GM23248 (cell line): ENCODE data around the gene HFM1. TPM values are rescaled to one million over a fixed set of nuclear protein-coding genes. Genes with fewer than 3 reads are reported as not detected.
"Not testable (repeated sequence)": the region's sequence is repeated elsewhere in the genome, so short reads cannot be mapped to it uniquely, and the experiment has no call there.

Experiments used
- DNase-seq: peaks from one replicate; pipeline ENCODE4 v3.0.0-alpha.2; 2015
- H2AFZ ChIP-seq: fragments of 200-600 bp; sonication (generic); 2 replicates; pipeline ENCODE4 v1.6.1; 2016; ENCODE audit warnings: antibody characterized with exemption
- H3F3A ChIP-seq: fragments of 200-600 bp; sonication (generic); 2 replicates; pipeline ENCODE4 v1.6.1; 2016; ENCODE audit warnings: mild to moderate bottlenecking, antibody characterized with exemption, mixed run types; ENCODE audit not compliant: insufficient read depth
- H3K27ac ChIP-seq: fragments of 200-600 bp; sonication (generic); 2 replicates; pipeline ENCODE4 v1.5.1; 2016; ENCODE audit warnings: mild to moderate bottlenecking
- H3K27me3 ChIP-seq: fragments of 200-600 bp; sonication (generic); replicated peaks from 2 replicates; pipeline ENCODE4 v1.6.1; 2016; ENCODE audit warnings: mild to moderate bottlenecking; ENCODE audit not compliant: insufficient read depth
- H3K36me3 ChIP-seq: fragments of 200-600 bp; sonication (generic); 2 replicates; pipeline ENCODE4 v1.6.1; 2016; ENCODE audit warnings: low read depth, mild to moderate bottlenecking
- H3K4me1 ChIP-seq: fragments of 200-600 bp; sonication (generic); 2 replicates; pipeline ENCODE4 v1.6.1; 2016; ENCODE audit warnings: mild to moderate bottlenecking; ENCODE audit not compliant: insufficient read depth
- H3K4me2 ChIP-seq: fragments of 200-600 bp; sonication (generic); one replicate; pipeline ENCODE4 v1.6.1; 2016; ENCODE audit warnings: mild to moderate bottlenecking; ENCODE audit not compliant: unreplicated experiment
- H3K4me3 ChIP-seq: fragments of 200-600 bp; sonication (generic); 2 replicates; pipeline ENCODE4 v1.5.1; 2016; ENCODE audit warnings: mild to moderate bottlenecking
- H3K79me2 ChIP-seq: fragments of 200-600 bp; sonication (generic); 2 replicates; pipeline ENCODE4 v1.6.1; 2016; ENCODE audit warnings: mild to moderate bottlenecking; ENCODE audit not compliant: insufficient read depth
- H3K9ac ChIP-seq: fragments of 200-600 bp; sonication (generic); 2 replicates; pipeline ENCODE4 v1.6.1; 2016; ENCODE audit warnings: mild to moderate bottlenecking
- H3K9me2 ChIP-seq: fragments of 200-600 bp; sonication (generic); 2 replicates; pipeline ENCODE4 v1.6.1; 2016; ENCODE audit warnings: mixed run types, mild to moderate bottlenecking, moderate library complexity; ENCODE audit not compliant: insufficient read depth
- H3K9me3 ChIP-seq: fragments of 200-600 bp; sonication (generic); one replicate; pipeline ENCODE4 v1.6.1; 2017; ENCODE audit warnings: low read depth
- H4K20me1 ChIP-seq: fragments of 200-600 bp; sonication (generic); 2 replicates; pipeline ENCODE4 v1.6.0; 2016; ENCODE audit not compliant: insufficient read depth
- EZH2 ChIP-seq: fragments of 200-600 bp; sonication (generic); IDR thresholded peaks from 2 replicates; pipeline ENCODE4 v1.6.1; 2018; ENCODE audit warnings: antibody characterized with exemption, mild to moderate bottlenecking; ENCODE audit not compliant: insufficient read depth, poor library complexity, severe bottlenecking
- EZH2phosphoT487 ChIP-seq: fragments of 200-600 bp; sonication (generic); IDR thresholded peaks from 2 replicates; pipeline ENCODE4 v1.6.1; 2018; ENCODE audit warnings: antibody characterized with exemption, moderate library complexity, mild to moderate bottlenecking, low read depth; ENCODE audit not compliant: insufficient read depth
- WGBS, 2 experiments: methylation state at CpG; one replicate each; pipeline ENCODE4 v1.1.6; 2015 to 2017; ENCODE audit warnings: low lambda C conversion rate in 2 of 2, low coverage in 1 of 2; ENCODE audit errors: missing lambda C conversion rate in 2 of 2; 5-methylcytosine and 5-hydroxymethylcytosine counted together
- in situ Hi-C: fragments of 300-500 bp; cut with MboI; formaldehyde crosslinking; loops from 2 replicates; pipeline ENCODE4 v1.15.0; 2020
- polyA plus RNA-seq: library from polyadenylated mRNA; unstranded; fragments of >200 nt; fragmentation: Nextera tagmentation; extraction: Ambion mirVana; gene quantifications from 2 replicates; pipeline ENCODE4 v1.2.1, GENCODE V29; 2016
- total RNA-seq: library from RNA; depleted of rRNA; stranded (reverse); fragments of >200 nt; shearing (Covaris generic); gene quantifications from 2 replicates; pipeline ENCODE4 v1.2.3, GENCODE V29; 2014

HFM1 gene
- total and polyA plus RNA-seq, 2 experiments from 2014 or later, result under 0.01 TPM; not detected in 1

GRCh38 chr1:91314643-91315042, 90.0 kb downstream of the HFM1 start:
- Histone ChIP-seq H3K9me2 (no peaks in the 10 kb centered on the region), H3K4me3 (no peak overlapping the region), H4K20me1 (no peaks in the 10 kb centered on the region), H3K79me2 (no peaks in the 10 kb centered on the region), H2AFZ (no peak overlapping the region), H3K9me3 (no peaks in the 10 kb centered on the region), H3F3A (no peaks in the 10 kb centered on the region), H3K4me2 (no peak overlapping the region), H3K36me3 (no peaks in the 10 kb centered on the region), H3K27ac (no peak overlapping the region), H3K9ac (no peak overlapping the region), H3K4me1 (no peaks in the 10 kb centered on the region), H3K27me3 (no peaks in the 10 kb centered on the region)
- TF ChIP-seq EZH2, result no peak
- in situ Hi-C loops, result no loop called here
- 25 to 26% methylated on average over 2 of the region's 2 CpGs for WGBS, 2 experiments
- DNase-seq, result peak; percentile 8

GRCh38 chr1:91311672-91312071, 93.0 kb downstream of the HFM1 start:
- TF ChIP-seq EZH2, result no peak
- no peak for TF ChIP-seq EZH2phosphoT487
- no peaks in the 10 kb centered on the region for H3K9me2 ChIP-seq
- no peak overlapping the region for H3K9ac ChIP-seq
- H3K9me3 ChIP-seq, result no peaks in the 10 kb centered on the region
- H3K27me3 ChIP-seq, result no peaks in the 10 kb centered on the region
- no peaks in the 10 kb centered on the region for H3K4me1 ChIP-seq
- no peak overlapping the region for H2AFZ ChIP-seq
- 43 to 45% methylated on average over 2 of the region's 2 CpGs for WGBS, 2 experiments
- H3K27ac ChIP-seq, result no peak overlapping the region
- no peaks in the 10 kb centered on the region for H3K79me2 ChIP-seq
- DNase-seq, result no peak
- no peak overlapping the region for H3K4me2 ChIP-seq
- H3F3A ChIP-seq, result no peaks in the 10 kb centered on the region
- H4K20me1 ChIP-seq, result no peaks in the 10 kb centered on the region
- no peaks in the 10 kb centered on the region for H3K36me3 ChIP-seq
- H3K4me3 ChIP-seq, result no peak overlapping the region
- in situ Hi-C loops, result no loop called here

GRCh38 chr1:91308544-91308943, 96.1 kb downstream of the HFM1 start:
- Histone ChIP-seq H3F3A (no peaks in the 10 kb centered on the region), H3K4me1 (no peaks in the 10 kb centered on the region), H3K4me2 (no peak overlapping the region), H3K36me3 (no peaks in the 10 kb centered on the region), H4K20me1 (no peaks in the 10 kb centered on the region), H2AFZ (no peak overlapping the region), H3K4me3 (no peak overlapping the region), H3K9ac (no peak overlapping the region), H3K9me2 (no peaks in the 10 kb centered on the region), H3K27me3 (no peaks in the 10 kb centered on the region), H3K9me3 (no peaks in the 10 kb centered on the region), H3K27ac (no peak overlapping the region), H3K79me2 (no peaks in the 10 kb centered on the region)
- TF ChIP-seq EZH2phosphoT487, result no peak
- no peak for DNase-seq
- in situ Hi-C loops, result no loop called here

- TF ChIP-seq EZH2phosphoT487 (no peak), EZH2 (no peak)
- no peaks in the 10 kb centered on the region for H3F3A ChIP-seq
- DNase-seq, result no peak
- no peak overlapping the region for H3K4me3 ChIP-seq
- H3K9me2 ChIP-seq, result no peaks in the 10 kb centered on the region
- no peak overlapping the region for H3K27ac ChIP-seq
- H3K9ac ChIP-seq, result no peak overlapping the region
- in situ Hi-C loops, result no loop called here
- no peaks in the 10 kb centered on the region for H4K20me1 ChIP-seq
- H3K9me3 ChIP-seq, result no peaks in the 10 kb centered on the region
- H3K4me1 ChIP-seq, result no peaks in the 10 kb centered on the region
- no peaks in the 10 kb centered on the region for H3K79me2 ChIP-seq
- 44 to 59% methylated on average over 1 of the region's 1 CpG for WGBS, 2 experiments
- H3K36me3 ChIP-seq, result no peaks in the 10 kb centered on the region
- H3K27me3 ChIP-seq, result no peaks in the 10 kb centered on the region
- no peak overlapping the region for H3K4me2 ChIP-seq
- no peak overlapping the region for H2AFZ ChIP-seq
These were observed 96.7 kb downstream of the HFM1 start for GRCh38 chr1:91307784-91308409.

- no peaks in the 10 kb centered on the region for H3K79me2 ChIP-seq
- no peaks in the 10 kb centered on the region for H4K20me1 ChIP-seq
- in situ Hi-C loops, result no loop called here
- no peak for DNase-seq
- H3K9ac ChIP-seq, result no peak overlapping the region
- no peaks in the 10 kb centered on the region for H3F3A ChIP-seq
- H3K36me3 ChIP-seq, result no peaks in the 10 kb centered on the region
- H3K4me2 ChIP-seq, result no peak overlapping the region
- no peaks in the 10 kb centered on the region for H3K27me3 ChIP-seq
- H3K4me1 ChIP-seq, result no peaks in the 10 kb centered on the region
- H2AFZ ChIP-seq, result no peak overlapping the region
- no peak overlapping the region for H3K27ac ChIP-seq
- H3K4me3 ChIP-seq, result no peak overlapping the region
- TF ChIP-seq EZH2phosphoT487, result no peak
- no peak for TF ChIP-seq EZH2
- no peaks in the 10 kb centered on the region for H3K9me3 ChIP-seq
- WGBS, 2 experiments, result 15 to 28% methylated on average over 1 of the region's 1 CpG
- no peaks in the 10 kb centered on the region for H3K9me2 ChIP-seq
These were observed 101.5 kb downstream of the HFM1 start for GRCh38 chr1:91303165-91303564.

GRCh38 chr1:91288843-91289553, 115.6 kb downstream of the HFM1 start:
- H3K4me3 ChIP-seq, DNase-seq, H3K9me2 ChIP-seq, H2AFZ ChIP-seq, H3K4me1 ChIP-seq, H3K4me2 ChIP-seq, H3K27me3 ChIP-seq, H3K36me3 ChIP-seq, H3F3A ChIP-seq, H3K27ac ChIP-seq, H3K9ac ChIP-seq, H4K20me1 ChIP-seq, H3K9me3 ChIP-seq, H3K79me2 ChIP-seq: not testable (repeated sequence)
- in situ Hi-C loops, result loop anchor here (25.0 kb wide), 1 partner anchor 648 kb away; the partner anchor contains the start of gene BRDT
- WGBS, 2 experiments, result 79 to 81% methylated on average over 18 to 28 of the region's 47 CpGs

- not testable (repeated sequence) for H3K27me3 ChIP-seq, H3K4me3 ChIP-seq, H3K9me2 ChIP-seq, H3K4me2 ChIP-seq, H2AFZ ChIP-seq, H3K27ac ChIP-seq, H3K36me3 ChIP-seq, H3K9ac ChIP-seq, H3K4me1 ChIP-seq, H3K9me3 ChIP-seq, H3F3A ChIP-seq, H3K79me2 ChIP-seq, H4K20me1 ChIP-seq, DNase-seq
- in situ Hi-C loops, result loop anchor here (25.0 kb wide), 1 partner anchor 650 kb away; the partner anchor contains the start of gene BRDT
- 66 to 82% methylated on average over 5 to 13 of the region's 13 CpGs for whole genome bisulfite sequencing, 2 experiments
These were observed 117.7 kb downstream of the HFM1 start for GRCh38 chr1:91286962-91287317.
